HG02759 (cell line): ENCODE results near the gene ATF7IP2.
"Not testable (repeated sequence)": the region's sequence is repeated elsewhere in the genome, so short reads cannot be mapped to it uniquely, and the experiment has no call there.

Source experiments
- ATAC-seq: cut with Tn5 transposase; IDR thresholded peaks from one replicate; pipeline ENCODE4 v1.9.1; 2021; ENCODE audit warnings: mild to moderate bottlenecking, moderate library complexity; ENCODE audit not compliant: unreplicated experiment

Gene ATF7IP2

GRCh38 chr16:10373556-10373955, 12.3 kb upstream of the ATF7IP2 start:
- ATAC-seq = no peak

GRCh38 chr16:10376229-10376628, 9.6 kb upstream of the ATF7IP2 start:
- ATAC-seq = no peak

GRCh38 chr16:10383626-10384025, 2.2 kb upstream of the ATF7IP2 start:
- ATAC-seq = no peak

GRCh38 chr16:10386517-10387100, 748 bp downstream of the ATF7IP2 start:
- no peak for ATAC-seq

- no peak for ATAC-seq
Measured at GRCh38 chr16:10387188-10387617, 1.3 kb downstream of the ATF7IP2 start.

GRCh38 chr16:10388988-10389387, 3.1 kb downstream of the ATF7IP2 start:
- ATAC-seq = no peak

GRCh38 chr16:10390330-10390729, 4.5 kb downstream of the ATF7IP2 start:
- no peak for ATAC-seq

- no peak for ATAC-seq
Measured at GRCh38 chr16:10390867-10391266, 5.0 kb downstream of the ATF7IP2 start.

GRCh38 chr16:10391339-10391738, 5.5 kb downstream of the ATF7IP2 start:
- ATAC-seq = no peak

GRCh38 chr16:10402975-10403374, 17.1 kb downstream of the ATF7IP2 start:
- no peak for ATAC-seq

GRCh38 chr16:10405386-10405939, 19.6 kb downstream of the ATF7IP2 start:
- ATAC-seq = no peak

- no peak for ATAC-seq
Measured at GRCh38 chr16:10408824-10409381, 23.0 kb downstream of the ATF7IP2 start.

GRCh38 chr16:10409713-10410112, 23.9 kb downstream of the ATF7IP2 start:
- not testable (repeated sequence) for ATAC-seq

- no peak for ATAC-seq
Measured at GRCh38 chr16:10410469-10410868, 24.6 kb downstream of the ATF7IP2 start.

- no peak for ATAC-seq
Measured at GRCh38 chr16:10412935-10413601, 27.2 kb downstream of the ATF7IP2 start.

- ATAC-seq = not testable (repeated sequence)
Measured at GRCh38 chr16:10418204-10418603, 32.3 kb downstream of the ATF7IP2 start.

- ATAC-seq = no peak
Measured at GRCh38 chr16:10419701-10420100, 33.8 kb downstream of the ATF7IP2 start.

- no peak for ATAC-seq
Measured at GRCh38 chr16:10421596-10421995, 35.7 kb downstream of the ATF7IP2 start.

- ATAC-seq = no peak
Measured at GRCh38 chr16:10428433-10429168, 42.7 kb downstream of the ATF7IP2 start.

- not testable (repeated sequence) for ATAC-seq
Measured at GRCh38 chr16:10429299-10429969, 43.6 kb downstream of the ATF7IP2 start.

- no peak for ATAC-seq
Measured at GRCh38 chr16:10441726-10442125, 55.9 kb downstream of the ATF7IP2 start.
